H9 (cell line): ENCODE data around the gene TACC2. TPM values are rescaled to one million over a fixed set of nuclear protein-coding genes. Genes with fewer than 3 reads are reported as not detected.

Source experiments
- DNase-seq: peaks from one replicate; pipeline ENCODE4 v3.0.0-alpha.2; 2017
- H2AFZ ChIP-seq: one replicate; pipeline ENCODE4 v1.6.1; 2013; ENCODE audit warnings: mild to moderate bottlenecking, low read length, control low read depth, moderate library complexity
- H2AK5ac ChIP-seq: 2 replicates; pipeline ENCODE4 v1.6.1; 2013; ENCODE audit warnings: low read length, control low read depth, mixed read lengths; ENCODE audit not compliant: insufficient read length
- H2BK120ac ChIP-seq: one replicate; pipeline ENCODE4 v1.6.1; 2013; ENCODE audit warnings: low read depth, mild to moderate bottlenecking, low read length, control low read depth, inconsistent platforms; ENCODE audit not compliant: poor library complexity, severe bottlenecking
- H2BK12ac ChIP-seq: 2 replicates; pipeline ENCODE4 v1.6.1; 2013; ENCODE audit warnings: low read length, control low read depth, mixed read lengths, low read depth; ENCODE audit not compliant: insufficient read length
- H2BK15ac ChIP-seq: 2 replicates; pipeline ENCODE4 v1.6.1; 2013; ENCODE audit warnings: low read depth, low read length, control low read depth
- H2BK20ac ChIP-seq: one replicate; pipeline ENCODE4 v1.6.1; 2013; ENCODE audit warnings: low read depth, mild to moderate bottlenecking, low read length, control low read depth, inconsistent platforms; ENCODE audit not compliant: poor library complexity, severe bottlenecking
- H2BK5ac ChIP-seq: 2 replicates; pipeline ENCODE4 v1.6.1; 2013; ENCODE audit warnings: low read length, control low read depth, mixed read lengths; ENCODE audit not compliant: insufficient read length
- H3K14ac ChIP-seq: 2 replicates; pipeline ENCODE4 v1.6.1; 2013; ENCODE audit warnings: low read length, control low read depth; ENCODE audit not compliant: insufficient read depth
- H3K18ac ChIP-seq: 2 replicates; pipeline ENCODE4 v1.6.1; 2013; ENCODE audit warnings: low read depth, mild to moderate bottlenecking, mixed read lengths, low read length, control low read depth; ENCODE audit not compliant: insufficient read length
- H3K23ac ChIP-seq: 2 replicates; pipeline ENCODE4 v1.6.1; 2013; ENCODE audit warnings: low read length, control low read depth, mixed read lengths, low read depth; ENCODE audit not compliant: insufficient read length
- H3K23me2 ChIP-seq: 2 replicates; pipeline ENCODE4 v1.6.1; 2013; ENCODE audit warnings: low read depth, mild to moderate bottlenecking, mixed read lengths, low read length, control low read depth; ENCODE audit not compliant: insufficient read length, poor library complexity, severe bottlenecking
- H3K27ac ChIP-seq: 2 replicates; pipeline ENCODE4 v1.5.1; 2013; ENCODE audit warnings: low read length, control low read depth, mixed read lengths, low read depth; ENCODE audit not compliant: insufficient read length
- H3K27me3 ChIP-seq: 2 replicates; pipeline ENCODE4 v1.6.1; 2013; ENCODE audit warnings: low read length, control low read depth, inconsistent platforms; ENCODE audit not compliant: insufficient read depth
- H3K4ac ChIP-seq: 2 replicates; pipeline ENCODE4 v1.6.1; 2013; ENCODE audit warnings: low read depth, mild to moderate bottlenecking, control low read depth, inconsistent platforms, low read length, moderate library complexity
- H3K4me1 ChIP-seq: 2 replicates; pipeline ENCODE4 v1.6.1; 2013; ENCODE audit warnings: low read length, control low read depth, inconsistent platforms; ENCODE audit not compliant: insufficient read depth
- H3K4me2 ChIP-seq: 2 replicates; pipeline ENCODE4 v1.6.1; 2013; ENCODE audit warnings: low read length, control low read depth, mixed read lengths; ENCODE audit not compliant: insufficient read length, insufficient read depth
- H3K56ac ChIP-seq: 2 replicates; pipeline ENCODE4 v1.6.1; 2013; ENCODE audit warnings: low read depth, mild to moderate bottlenecking, mixed read lengths, low read length, control low read depth; ENCODE audit not compliant: insufficient read length
- H3K79me1 ChIP-seq: 2 replicates; pipeline ENCODE4 v1.6.1; 2013; ENCODE audit warnings: low read depth, mild to moderate bottlenecking, moderate library complexity, low read length, control low read depth, inconsistent platforms; ENCODE audit not compliant: insufficient read depth, poor library complexity, severe bottlenecking
- H3K79me2 ChIP-seq: 2 replicates; pipeline ENCODE4 v1.6.1; 2013; ENCODE audit warnings: low read length, control low read depth, inconsistent platforms; ENCODE audit not compliant: insufficient read depth
- H3K9ac ChIP-seq: 2 replicates; pipeline ENCODE4 v1.6.1; 2013; ENCODE audit warnings: low read length, control low read depth, mixed read lengths; ENCODE audit not compliant: insufficient read length; ENCODE audit errors: extremely low read depth
- H3K9me3 ChIP-seq: one replicate; pipeline ENCODE4 v1.6.1; 2013; ENCODE audit warnings: low read depth, low read length, inconsistent platforms; ENCODE audit not compliant: control insufficient read depth
- H3T11ph ChIP-seq: one replicate; pipeline ENCODE4 v1.6.1; 2013; ENCODE audit warnings: mild to moderate bottlenecking, low read length, control low read depth, inconsistent platforms
- H4K20me1 ChIP-seq: one replicate; pipeline ENCODE4 v1.6.1; 2013; ENCODE audit not compliant: control insufficient read depth, insufficient read length, insufficient read depth
- H4K5ac ChIP-seq: 2 replicates; pipeline ENCODE4 v1.6.1; 2013; ENCODE audit warnings: low read depth, mild to moderate bottlenecking, mixed read lengths, low read length, control low read depth; ENCODE audit not compliant: insufficient read length
- H4K8ac ChIP-seq: replicated peaks from 2 replicates; pipeline ENCODE4 v1.6.1; 2013; ENCODE audit warnings: low read length, control low read depth, mixed read lengths, low read depth; ENCODE audit not compliant: insufficient read length
- H4K91ac ChIP-seq: 2 replicates; pipeline ENCODE4 v1.6.1; 2013; ENCODE audit warnings: low read depth, mild to moderate bottlenecking, moderate library complexity, mixed read lengths, low read length, control low read depth; ENCODE audit not compliant: insufficient read length
- H3K27ac Mint-ChIP-seq, 3 experiments: 2 replicates in 2 of 3; 3 replicates in 1 of 3; pipeline ENCODE4 v1.8.0; 2020 to 2021; ENCODE audit warnings: mixed read lengths in 3 of 3, mild to moderate bottlenecking in 1 of 3, moderate library complexity in 1 of 3
- H3K27me3 Mint-ChIP-seq: 2 replicates; pipeline ENCODE4 v1.8.0; 2021; ENCODE audit warnings: low read depth, mild to moderate bottlenecking, moderate library complexity, mixed read lengths
- H3K36me3 Mint-ChIP-seq, 3 experiments: 2 replicates in 2 of 3; 3 replicates in 1 of 3; pipeline ENCODE4 v1.8.0; 2020 to 2021; ENCODE audit warnings: low read depth in 3 of 3, mixed read lengths in 3 of 3; ENCODE audit not compliant: insufficient read depth in 1 of 3
- H3K4me1 Mint-ChIP-seq, 2 experiments: 2 replicates each; pipeline ENCODE4 v1.8.0; 2020; ENCODE audit warnings: mixed read lengths in 2 of 2
- H3K4me3 Mint-ChIP-seq, 2 experiments: 2 replicates in 1 of 2; 3 replicates in 1 of 2; pipeline ENCODE4 v1.8.0; 2020 to 2021; ENCODE audit warnings: mild to moderate bottlenecking in 2 of 2, mixed read lengths in 2 of 2, moderate library complexity in 1 of 2
- H3K9me3 Mint-ChIP-seq, 2 experiments: 2 replicates in 1 of 2; 3 replicates in 1 of 2; pipeline ENCODE4 v1.8.0; 2020; ENCODE audit warnings: mild to moderate bottlenecking in 2 of 2, mixed read lengths in 2 of 2, moderate library complexity in 1 of 2
- CTCF ChIP-seq: fragments of 200-600 bp; sonication (generic); conservative IDR thresholded peaks from 3 replicates; pipeline ENCODE4 v1.8.0; 2021; ENCODE audit warnings: antibody characterized with exemption, mild to moderate bottlenecking
- WGBS: extraction: QIAGEN DNeasy Blood & Tissue Kit; methylation state at CpG from one replicate; pipeline ENCODE4 v1.1.7; 2013; ENCODE audit warnings: missing lambda C conversion rate, low lambda C conversion rate, mixed read lengths; ENCODE audit not compliant: insufficient read length; ENCODE audit errors: extremely low coverage; 5-methylcytosine and 5-hydroxymethylcytosine counted together
- total RNA-seq: library from RNA; stranded (reverse); gene quantifications from 2 replicates; pipeline ENCODE4 v1.2.1, GENCODE V29; 2021

TACC2 gene
- total RNA-seq, 1 experiment from 2014 or later = 58.1 TPM

GRCh38 chr10:122261584-122261983, 272.6 kb downstream of the TACC2 start:
- no peak overlapping the region for H3K56ac ChIP-seq
- H3K27me3 ChIP-seq = no peaks in the 10 kb centered on the region
- peaks cover 18 to 31% of the 10 kb centered on the region in 2 experiments for H3K4me1 Mint-ChIP-seq
- H3K18ac ChIP-seq = no peak overlapping the region
- no peak overlapping the region for H3K27ac ChIP-seq
- H4K91ac ChIP-seq = no peak overlapping the region
- no CpG with 5 or more reads among the region's 1 CpG for WGBS
- H2AFZ ChIP-seq = no peak overlapping the region
- H3T11ph ChIP-seq = no peak overlapping the region
- no peak overlapping the region for H4K5ac ChIP-seq
- H3K4me3 Mint-ChIP-seq = no peak overlapping the region
- H3K27me3 Mint-ChIP-seq = no peaks in the 10 kb centered on the region
- no peaks in the 10 kb centered on the region for H3K79me1 ChIP-seq
- DNase-seq = no peak
- H2BK5ac ChIP-seq = no peak overlapping the region
- no peak overlapping the region for H2AK5ac ChIP-seq
- H2BK15ac ChIP-seq = no peak overlapping the region
- no peak overlapping the region for H3K14ac ChIP-seq
- peaks cover 17 to 32% (median 32%) of the 10 kb centered on the region in 3 experiments for H3K36me3 Mint-ChIP-seq
- H3K9me3 Mint-ChIP-seq = peaks cover 21 to 23% of the 10 kb centered on the region in 2 experiments
- no peak overlapping the region for H3K4me2 ChIP-seq
- no peak overlapping the region for H3K9ac ChIP-seq
- no peak overlapping the region for H3K4ac ChIP-seq
- no peak overlapping the region for H2BK120ac ChIP-seq
- no peaks in the 10 kb centered on the region for H3K9me3 ChIP-seq
- no peaks in the 10 kb centered on the region for H3K79me2 ChIP-seq
- no peak overlapping the region for H2BK20ac ChIP-seq
- no peak overlapping the region for H4K8ac ChIP-seq
- no peak overlapping the region for H3K27ac Mint-ChIP-seq
- H3K23me2 ChIP-seq = no peaks in the 10 kb centered on the region
- no peak overlapping the region for H2BK12ac ChIP-seq
- H4K20me1 ChIP-seq = no peaks in the 10 kb centered on the region
- TF ChIP-seq CTCF = no peak
- no peaks in the 10 kb centered on the region; the same call in 1 of the 2 replicates for H3K4me1 ChIP-seq
- no peak overlapping the region for H3K23ac ChIP-seq
